Spleen (tissue), 7 donors: Measurements from ENCODE around the gene CD200.

Experiments
- CTCF ChIP-seq, 11 experiments: fragments of 200-600 bp in 7 of 11; fragments of 450-650 bp in 4 of 11; sonication (generic) in 4 of 11; IDR thresholded peaks in 8 of 11; conservative IDR thresholded peaks in 3 of 11; 1 replicate in 7 of 11; 2 replicates in 4 of 11; pipeline versions ENCODE4 v1.4.0 to v1.8.0; 2016 to 2021; ENCODE audit warnings: antibody characterized with exemption in 11 of 11, inconsistent platforms in 4 of 11, mild to moderate bottlenecking in 1 of 11
- POLR2A ChIP-seq, 3 donors: fragments of 450-650 bp; IDR thresholded peaks; one replicate each; pipeline ENCODE4 v1.5.1; 2017; ENCODE audit warnings: antibody characterized with exemption in 3 of 3, mild to moderate bottlenecking in 1 of 3
- POLR2AphosphoS5 ChIP-seq, 3 donors: sonication (generic); formaldehyde crosslinking; IDR thresholded peaks; one replicate each; pipeline ENCODE4 v1.5.1; 2017; ENCODE audit warnings: antibody characterized with exemption in 3 of 3
- donor health status: DM: no; HTN: no; CAD: no; lungs with moderate emphysema.
- donor health status: DM: no; HTN: no; CAD: no.
- donor health status: DM: no; HTN: no; CAD: no.

DNA sequence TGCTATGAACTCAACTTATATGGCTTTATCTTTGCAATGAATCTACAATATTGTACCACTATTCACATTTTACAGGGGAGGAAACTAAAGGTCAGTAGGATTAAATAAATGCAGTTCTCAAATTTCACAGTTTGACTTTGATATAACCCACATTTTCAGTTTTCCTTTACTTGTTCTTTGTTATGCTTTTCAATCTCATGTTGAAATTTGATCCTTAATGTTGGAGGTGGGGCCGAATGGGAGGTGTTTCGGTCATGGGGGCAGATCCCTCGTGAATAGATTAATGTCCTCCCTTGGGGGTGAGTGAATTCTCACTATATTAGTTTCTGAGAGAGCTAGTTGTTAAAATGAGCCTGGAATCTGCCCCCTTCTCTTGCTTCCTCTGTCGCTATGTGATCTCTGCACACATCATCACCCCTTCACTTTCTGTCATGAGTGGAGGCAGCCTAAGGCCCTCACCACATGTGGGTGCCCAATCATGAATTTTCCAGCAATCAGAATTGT, 44.7 kb downstream of the CD200 start:
- TF ChIP-seq CTCF (IDR thresholded peaks at IDR 0.05 in 8 of 11, conservative IDR thresholded peaks at IDR 0.05 in 3 of 11) = no peak
- no peak for TF ChIP-seq POLR2A (IDR thresholded peaks at IDR 0.05)
- TF ChIP-seq POLR2AphosphoS5 (IDR thresholded peaks at IDR 0.05) = no peak
